HG02885 (cell line): ENCODE results near the gene MAP7D2.

ENCODE experiments used
- ATAC-seq: cut with Tn5 transposase; IDR thresholded peaks from one replicate; pipeline ENCODE4 v1.9.1; 2021; ENCODE audit warnings: mild to moderate bottlenecking; ENCODE audit not compliant: unreplicated experiment, poor library complexity

The MAP7D2 gene

GRCh38 chrX:19990151-19990555, 126.6 kb downstream of the MAP7D2 start:
- ATAC-seq: peak; percentile 34

- no peak for ATAC-seq
Observed at GRCh38 chrX:19987856-19988255, 128.9 kb downstream of the MAP7D2 start.

- ATAC-seq: no peak
Observed at GRCh38 chrX:19986531-19986930, 130.2 kb downstream of the MAP7D2 start.

GRCh38 chrX:19981947-19982346, 134.8 kb downstream of the MAP7D2 start:
- ATAC-seq: no peak

GRCh38 chrX:19975845-19976244, 140.9 kb downstream of the MAP7D2 start:
- no peak for ATAC-seq

- no peak for ATAC-seq
Observed at GRCh38 chrX:19972984-19973383, 143.7 kb downstream of the MAP7D2 start.

- ATAC-seq: no peak
Observed at GRCh38 chrX:19968276-19968675, 148.4 kb downstream of the MAP7D2 start.

GRCh38 chrX:19966056-19966455, 150.7 kb downstream of the MAP7D2 start:
- no peak for ATAC-seq

- peak; percentile 90 for ATAC-seq
Observed at GRCh38 chrX:19964017-19964710, 152.5 kb downstream of the MAP7D2 start.

GRCh38 chrX:19960913-19961312, 155.8 kb downstream of the MAP7D2 start:
- no peak for ATAC-seq

GRCh38 chrX:19958552-19959486, 157.9 kb downstream of the MAP7D2 start:
- no peak for ATAC-seq

GRCh38 chrX:19956923-19957322, 159.8 kb downstream of the MAP7D2 start:
- no peak for ATAC-seq
